GM12872 (cell line): ENCODE measurements around the gene CLCN2.

ENCODE experiments used
- TF ChIP-seq, protein P1 (sequence below): IDR thresholded peaks from 3 replicates; pipeline ENCODE4 v1.5.1; 2011; ENCODE audit warnings: low read depth, mild to moderate bottlenecking, low read length, moderate library complexity; ENCODE audit not compliant: insufficient read depth

The CLCN2 gene

DNA sequence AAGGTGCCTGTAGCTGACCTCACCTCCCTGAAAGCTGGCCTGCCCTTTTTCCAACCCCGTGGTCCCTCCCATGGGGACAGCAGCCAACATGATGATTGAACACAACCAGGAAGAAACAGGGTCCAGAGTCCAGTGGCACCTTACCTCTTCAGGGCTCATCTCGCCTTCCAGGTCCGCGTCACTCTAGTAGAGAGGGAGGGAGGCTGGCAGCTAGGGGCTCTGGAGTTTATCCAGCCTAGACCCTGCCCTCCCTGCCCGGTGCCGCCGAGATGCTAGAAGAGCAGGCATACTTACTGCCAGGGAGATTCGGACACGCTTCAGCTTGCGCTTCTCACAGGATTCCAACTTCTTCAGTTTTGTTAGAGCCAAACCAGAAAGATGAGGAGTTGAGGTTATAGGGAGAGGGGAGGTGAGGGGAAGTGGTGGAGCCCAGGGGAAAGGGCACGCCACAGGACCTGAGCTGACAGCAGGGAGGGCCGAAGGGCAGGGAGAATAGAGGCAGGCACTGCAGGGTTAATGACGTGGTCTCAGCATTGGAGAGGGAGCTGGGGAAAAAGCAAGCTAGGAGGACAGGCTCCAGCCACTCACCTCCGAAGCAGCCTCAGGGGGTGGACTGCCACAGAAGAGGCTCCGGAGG, 9.1 kb downstream of the CLCN2 start:
- TF ChIP-seq, protein P1, sequence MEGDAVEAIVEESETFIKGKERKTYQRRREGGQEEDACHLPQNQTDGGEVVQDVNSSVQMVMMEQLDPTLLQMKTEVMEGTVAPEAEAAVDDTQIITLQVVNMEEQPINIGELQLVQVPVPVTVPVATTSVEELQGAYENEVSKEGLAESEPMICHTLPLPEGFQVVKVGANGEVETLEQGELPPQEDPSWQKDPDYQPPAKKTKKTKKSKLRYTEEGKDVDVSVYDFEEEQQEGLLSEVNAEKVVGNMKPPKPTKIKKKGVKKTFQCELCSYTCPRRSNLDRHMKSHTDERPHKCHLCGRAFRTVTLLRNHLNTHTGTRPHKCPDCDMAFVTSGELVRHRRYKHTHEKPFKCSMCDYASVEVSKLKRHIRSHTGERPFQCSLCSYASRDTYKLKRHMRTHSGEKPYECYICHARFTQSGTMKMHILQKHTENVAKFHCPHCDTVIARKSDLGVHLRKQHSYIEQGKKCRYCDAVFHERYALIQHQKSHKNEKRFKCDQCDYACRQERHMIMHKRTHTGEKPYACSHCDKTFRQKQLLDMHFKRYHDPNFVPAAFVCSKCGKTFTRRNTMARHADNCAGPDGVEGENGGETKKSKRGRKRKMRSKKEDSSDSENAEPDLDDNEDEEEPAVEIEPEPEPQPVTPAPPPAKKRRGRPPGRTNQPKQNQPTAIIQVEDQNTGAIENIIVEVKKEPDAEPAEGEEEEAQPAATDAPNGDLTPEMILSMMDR, result no peak

DNA sequence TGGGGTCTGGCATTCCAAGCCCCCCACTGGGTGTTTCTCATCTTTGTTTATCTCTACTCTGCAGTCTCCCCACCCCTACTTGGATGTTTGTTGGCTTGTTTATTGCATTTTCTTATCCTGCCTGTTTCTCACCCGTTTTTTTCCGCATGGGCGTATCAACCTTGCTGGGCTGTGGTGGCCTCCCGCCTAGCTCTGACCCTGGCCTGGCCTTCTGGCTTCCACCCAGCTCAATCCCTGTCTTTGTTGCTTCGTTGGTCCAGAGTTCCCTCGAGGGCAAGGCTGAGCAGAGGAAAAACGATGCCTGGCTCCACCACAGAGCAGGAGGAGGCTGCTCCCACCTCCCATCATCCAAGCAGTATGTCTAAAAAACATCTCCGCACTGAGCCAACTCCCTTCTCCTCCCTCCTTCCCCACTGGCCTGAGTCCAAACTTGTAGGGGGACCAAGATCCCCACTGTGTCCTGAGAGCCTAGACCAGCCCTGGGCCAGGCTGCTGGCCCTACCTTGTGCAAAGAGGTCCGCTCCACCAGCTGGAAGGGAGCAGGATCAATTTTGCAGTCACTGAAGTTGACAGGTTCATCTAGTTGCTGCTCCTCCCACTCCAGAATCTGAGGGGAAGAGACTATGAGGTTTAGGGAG, 9.8 kb downstream of the CLCN2 start:
- TF ChIP-seq, protein P1, result no peak

DNA sequence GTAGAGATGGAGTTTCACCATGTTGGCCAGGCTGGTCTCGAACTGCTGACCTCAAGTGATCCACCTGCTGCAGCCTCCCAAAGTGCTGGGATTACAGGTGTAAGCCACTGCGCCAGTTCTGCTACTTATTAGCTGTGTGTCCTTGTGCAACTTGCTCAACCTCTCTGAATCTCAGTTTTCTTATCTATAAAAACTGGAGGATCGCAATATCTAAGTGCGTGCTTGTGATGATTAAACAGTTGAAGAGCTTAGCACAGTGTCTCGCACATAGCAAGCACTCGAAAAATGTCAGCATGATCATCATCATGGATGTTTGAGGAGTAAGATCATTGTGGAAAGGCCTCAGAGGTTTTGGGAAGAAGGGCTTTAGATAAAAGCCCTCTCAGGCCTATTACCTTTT, 10.8 kb downstream of the CLCN2 start:
- TF ChIP-seq, protein P1, result no peak

DNA sequence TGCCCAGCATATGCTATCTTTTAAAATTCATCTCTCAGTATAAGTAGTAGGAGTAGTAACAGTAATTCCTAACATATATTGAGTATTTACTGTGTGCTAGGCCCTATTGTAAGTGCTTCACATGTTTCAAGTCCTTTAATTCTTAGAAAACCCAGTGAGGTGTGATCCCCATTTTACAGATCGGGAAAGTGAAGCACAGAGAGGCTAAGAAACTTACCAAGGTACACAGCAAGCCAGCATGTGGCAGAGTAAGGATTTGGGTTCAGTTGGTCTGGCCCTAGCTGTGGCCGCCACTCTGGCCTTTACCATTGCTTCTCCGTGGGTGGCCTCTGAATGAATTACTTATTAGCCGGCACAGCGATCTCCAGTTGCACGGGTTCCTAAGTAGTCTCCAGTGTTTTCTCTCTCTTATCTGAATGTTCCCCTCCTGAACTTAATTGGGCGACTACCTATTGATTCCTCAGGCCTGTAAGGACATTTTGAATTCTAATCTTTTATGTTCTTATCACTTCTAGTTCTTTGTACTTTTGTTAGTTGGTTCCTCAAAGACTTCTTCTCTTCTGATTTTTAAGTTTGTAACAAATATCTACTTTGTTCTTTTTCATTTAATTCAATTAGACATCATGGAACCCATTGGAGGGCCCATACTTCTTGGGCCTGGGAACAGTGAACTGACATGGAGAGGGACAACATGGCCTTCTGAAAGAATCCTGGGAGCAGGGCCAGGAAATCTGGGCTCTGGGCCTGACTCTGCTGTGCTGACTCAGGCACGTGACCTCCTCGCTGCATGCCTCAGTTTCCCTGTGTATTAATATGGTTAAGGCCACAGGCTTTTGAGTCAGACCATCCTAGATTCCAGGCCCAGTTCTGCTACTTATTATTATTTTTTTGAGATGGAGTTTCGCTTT, 11.6 kb downstream of the CLCN2 start:
- TF ChIP-seq, protein P1, result no peak

DNA sequence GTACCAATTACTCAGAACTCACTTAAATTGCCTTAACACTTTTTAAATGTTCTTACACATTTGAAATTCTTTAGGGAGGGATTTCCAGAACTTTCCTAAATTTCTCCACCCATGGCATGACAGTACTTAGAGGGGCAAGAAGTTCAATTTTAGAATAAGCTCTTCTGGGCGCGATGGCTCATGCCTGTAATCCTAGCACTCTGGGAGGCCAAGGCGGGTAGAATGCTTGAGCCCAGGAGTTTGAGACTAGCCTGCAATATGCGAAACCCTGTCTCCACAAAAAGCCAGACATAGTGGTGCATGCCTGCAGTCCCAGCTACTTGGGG, 13.4 kb downstream of the CLCN2 start:
- TF ChIP-seq, protein P1, result no peak

DNA sequence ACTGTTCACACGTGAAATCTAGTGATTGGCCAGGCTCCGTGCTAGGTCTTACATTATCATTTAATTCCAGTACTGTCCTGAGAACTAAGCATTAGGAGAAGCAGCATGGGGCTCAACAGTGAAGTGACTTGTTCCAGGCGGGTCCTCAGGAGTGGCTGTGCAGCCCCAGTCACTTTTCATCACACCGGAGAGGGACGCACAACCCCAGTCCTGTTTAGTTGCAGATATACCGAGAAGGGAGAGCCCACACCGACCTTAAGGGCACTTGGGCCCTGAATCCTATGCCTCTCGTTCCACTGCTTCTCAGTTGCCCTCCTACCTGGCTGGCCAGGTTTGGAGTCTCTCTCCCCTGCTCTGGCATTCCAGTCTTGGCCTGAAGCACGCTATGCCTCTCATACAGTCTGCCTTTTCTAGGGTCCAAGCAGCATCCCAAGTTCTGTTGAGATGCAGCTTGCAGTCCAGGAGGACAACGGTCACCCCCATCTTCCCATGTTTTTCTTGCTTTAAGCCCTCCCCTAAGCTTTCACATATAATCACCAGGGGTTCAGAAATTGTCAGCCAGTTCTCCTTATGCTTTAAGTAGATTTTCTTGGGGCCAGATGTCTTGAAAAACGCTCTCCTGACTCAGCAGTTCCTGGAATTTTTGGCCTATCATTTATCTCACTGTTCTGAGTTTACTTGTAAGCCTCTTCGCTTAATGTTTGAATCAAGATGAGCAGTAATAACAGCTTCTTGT, 13.9 kb downstream of the CLCN2 start:
- TF ChIP-seq, protein P1, result no peak
